SK-N-SH (cell line): Measurements from ENCODE around the gene SPIRE2. TPM values are rescaled to one million over a fixed set of nuclear protein-coding genes. Genes with fewer than 3 reads are reported as not detected.

ENCODE experiments used
- CTCF ChIA-PET: fragments of 300-600, 350-600 bp; formaldehyde crosslinking; extraction: SDS; loops from one replicate; lab custom pipeline; 2021; lab: Yijun Ruan, JAX
- POLR2A ChIA-PET: fragments of 350-600 bp; sonication (Branson Sonifier 250); formaldehyde crosslinking; extraction: SDS; loops from one replicate; lab custom pipeline; 2020; ENCODE audit warnings: antibody characterized with exemption, inconsistent platforms; lab: Yijun Ruan, JAX
- DNase-seq: peaks from one replicate; pipeline ENCODE4 v3.0.0; 2012
- H2AFZ ChIP-seq: fragments of 200-600 bp; sonication (generic); 2 replicates; pipeline ENCODE4 v1.8.1; 2016; ENCODE audit warnings: antibody characterized with exemption, mild to moderate bottlenecking, low read depth
- H3F3A ChIP-seq: fragments of 200-600 bp; sonication (generic); replicated peaks from 2 replicates; pipeline ENCODE3; 2016; ENCODE audit warnings: antibody characterized with exemption, mild to moderate bottlenecking; ENCODE audit not compliant: insufficient read depth
- H3K27ac ChIP-seq, 2 experiments: fragments of 200-500 bp in 1 of 2; fragments of 200-600 bp in 1 of 2; sonication (Bioruptor generic) in 1 of 2; sonication (generic), shearing (Covaris generic) in 1 of 2; 2 replicates each; pipeline versions ENCODE4 v1.5.1 to v1.6.1; 2014 to 2016; ENCODE audit warnings: low read depth in 2 of 2, inconsistent platforms in 1 of 2, low read length in 1 of 2, mild to moderate bottlenecking in 1 of 2, mixed read lengths in 1 of 2
- H3K27me3 ChIP-seq: fragments of 200-600 bp; sonication (generic), shearing (Covaris generic); 2 replicates; pipeline ENCODE4 v1.6.1; 2016; ENCODE audit warnings: mixed run types; ENCODE audit not compliant: insufficient read depth
- H3K36me3 ChIP-seq, 2 experiments: fragments of 200-500 bp in 1 of 2; fragments of 200-600 bp in 1 of 2; sonication (Bioruptor generic) in 1 of 2; sonication (generic) in 1 of 2; replicated peaks in 1 of 2; 2 replicates each; pipeline versions ENCODE3 to v1.5.1; 2014 to 2016; ENCODE audit warnings: low read length in 1 of 2, mild to moderate bottlenecking in 1 of 2; ENCODE audit not compliant: insufficient read depth in 2 of 2, control insufficient read depth in 1 of 2
- H3K4me1 ChIP-seq, 2 experiments: fragments of 200-500 bp in 1 of 2; fragments of 200-600 bp in 1 of 2; sonication (Bioruptor generic) in 1 of 2; sonication (generic), shearing (Covaris generic) in 1 of 2; 2 replicates each; pipeline versions ENCODE4 v1.5.1 to v1.6.1; 2014 to 2016; ENCODE audit warnings: low read depth in 1 of 2, low read length in 1 of 2, mixed run types in 1 of 2; ENCODE audit not compliant: insufficient read depth in 2 of 2, control insufficient read depth in 1 of 2
- H3K4me2 ChIP-seq: fragments of 200-600 bp; sonication (generic), shearing (Covaris generic); 2 replicates; pipeline ENCODE4 v1.6.1; 2017; ENCODE audit warnings: mixed run types
- H3K4me3 ChIP-seq, 2 experiments: fragments of 200-500 bp in 1 of 2; fragments of 200-600 bp in 1 of 2; sonication (Bioruptor generic) in 1 of 2; sonication (generic), shearing (Covaris generic) in 1 of 2; 2 replicates each; pipeline versions ENCODE4 v1.5.1 to v1.8.1; 2014 to 2016; ENCODE audit warnings: low read depth in 2 of 2, inconsistent platforms in 1 of 2, low read length in 1 of 2, mild to moderate bottlenecking in 1 of 2, mixed read lengths in 1 of 2, moderate library complexity in 1 of 2
- H3K79me2 ChIP-seq: fragments of 200-600 bp; sonication (generic); 2 replicates; pipeline ENCODE4 v1.8.1; 2017; ENCODE audit warnings: mild to moderate bottlenecking; ENCODE audit not compliant: insufficient read depth
- H3K9ac ChIP-seq: fragments of 200-600 bp; sonication (generic); 2 replicates; pipeline ENCODE4 v1.6.1; 2017; ENCODE audit warnings: mixed run types
- H3K9me2 ChIP-seq: fragments of 200-600 bp; sonication (generic); 2 replicates; pipeline ENCODE4 v1.6.1; 2017; ENCODE audit warnings: mixed run types
- H3K9me3 ChIP-seq: fragments of 200-600 bp; sonication (generic); 2 replicates; pipeline ENCODE4 v1.6.1; 2017; ENCODE audit warnings: mixed run types, mild to moderate bottlenecking, moderate library complexity
- H4K20me1 ChIP-seq: fragments of 200-600 bp; sonication (generic); 2 replicates; pipeline ENCODE4 v1.6.1; 2017; ENCODE audit warnings: mild to moderate bottlenecking, mixed run types; ENCODE audit not compliant: insufficient read depth
- CHD2 ChIP-seq: fragments of 150-350 bp; IDR thresholded peaks from 2 replicates; pipeline ENCODE4 v1.6.1; 2018; ENCODE audit warnings: low read length; ENCODE audit not compliant: partially characterized antibody
- EP300 ChIP-seq, 2 experiments: IDR thresholded peaks; 2 replicates each; pipeline versions ENCODE4 v1.4.0 to v1.6.1; 2012; ENCODE audit warnings: borderline replicate concordance in 1 of 2, low read depth in 1 of 2, low read length in 1 of 2
- EZH2phosphoT487 ChIP-seq: fragments of 200-600 bp; sonication (generic); IDR thresholded peaks from 2 replicates; pipeline ENCODE4 v1.6.1; 2017; ENCODE audit warnings: low read depth, mixed run types, mild to moderate bottlenecking, antibody characterized with exemption, moderate library complexity, borderline replicate concordance
- FOXM1 ChIP-seq: IDR thresholded peaks from 2 replicates; pipeline ENCODE4 v1.4.0; 2012; ENCODE audit warnings: low read depth, mild to moderate bottlenecking
- MEF2A ChIP-seq: IDR thresholded peaks from 2 replicates; pipeline ENCODE4 v1.4.0; 2012; ENCODE audit warnings: low read depth, borderline replicate concordance
- MXI1 ChIP-seq: IDR thresholded peaks from 2 replicates; pipeline ENCODE4 v1.6.1; 2012; ENCODE audit warnings: mild to moderate bottlenecking, low read depth, low read length, improper control_type of control experiment
- NFIC ChIP-seq: IDR thresholded peaks from 2 replicates; pipeline ENCODE4 v1.4.0; 2012; ENCODE audit warnings: borderline replicate concordance
- NRF1 ChIP-seq: IDR thresholded peaks from 2 replicates; pipeline ENCODE4 v1.6.1; 2012; ENCODE audit warnings: low read depth, mild to moderate bottlenecking, low read length
- PBX3 ChIP-seq: IDR thresholded peaks from 2 replicates; pipeline ENCODE4; 2012
- RCOR1 ChIP-seq: fragments of 150-350 bp; IDR thresholded peaks from 2 replicates; pipeline ENCODE4 v1.6.1; 2017; ENCODE audit warnings: antibody characterized with exemption, low read length
- REST ChIP-seq: IDR thresholded peaks from 2 replicates; pipeline ENCODE4 v1.6.1; 2012; ENCODE audit warnings: mild to moderate bottlenecking, low read depth, low read length, moderate library complexity
- RFX5 ChIP-seq: IDR thresholded peaks from 2 replicates; pipeline ENCODE4 v1.6.1; 2012; ENCODE audit warnings: mild to moderate bottlenecking, improper control_type of control experiment, low read length
- SMC3 ChIP-seq: IDR thresholded peaks from 2 replicates; pipeline ENCODE4 v1.6.1; 2012; ENCODE audit warnings: low read depth, low read length, improper control_type of control experiment
- TCF12 ChIP-seq: IDR thresholded peaks from 2 replicates; pipeline ENCODE4 v1.4.0; 2012
- WGBS: methylation state at CpG from one replicate; pipeline ENCODE4 v1.1.6; 2017; ENCODE audit warnings: low lambda C conversion rate; 5-methylcytosine and 5-hydroxymethylcytosine counted together
- polyA plus RNA-seq, 3 experiments: library from polyadenylated mRNA; depleted of rRNA; stranded (reverse); fragments of >200 nt; gene quantifications; 2 replicates each; pipeline ENCODE4 v1.2.3, GENCODE V29; 2012

Gene SPIRE2
- polyA plus RNA-seq, 1 of the 3 experiments (the other 2 are of a cell fraction): 15.3 TPM

GRCh38 chr16:89848974-89849373, 20.7 kb downstream of the SPIRE2 start (continued):
- TF ChIP-seq REST (no peak), PBX3 (no peak), EZH2phosphoT487 (no peak)

- DNase-seq: no peak
- ChIA-PET POLR2A (no interaction called here), CTCF (interaction anchor here (1.0 to 1.6 kb wide), 2 partner anchors 20 to 101 kb away, joined by 3 to 4 read pairs; partner anchors contain the start of gene TCF25)
- TF ChIP-seq TCF12 (no peak), RCOR1 (no peak), MXI1 (no peak), EP300 (IDR thresholded peaks at IDR 0.05; ENCODE audit: borderline replicate concordance in 1 of 2, low read depth in 1 of 2, low read length in 1 of 2) (no peak)
- Histone ChIP-seq H4K20me1 (no peaks in the 10 kb centered on the region), H3K9ac (no peak overlapping the region), H3K27me3 (no peaks in the 10 kb centered on the region), H3K36me3 (no peaks in the 10 kb centered on the region), H3K4me1 (no peaks in the 10 kb centered on the region), H3K9me3 (no peaks in the 10 kb centered on the region), H3K27ac (no peak overlapping the region), H3K9me2 (no peaks in the 10 kb centered on the region), H2AFZ (no peak overlapping the region), H3K4me2 (no peak overlapping the region), H3F3A (no peaks in the 10 kb centered on the region), H3K79me2 (no peaks in the 10 kb centered on the region), H3K4me3 (no peak overlapping the region)
- 94% methylated on average over 8 of the region's 21 CpGs for WGBS
Measured at GRCh38 chr16:89853306-89853993, 25.2 kb downstream of the SPIRE2 start.

GRCh38 chr16:89855301-89855945, 27.1 kb downstream of the SPIRE2 start:
- DNase-seq: no peak
- no peaks in the 10 kb centered on the region for H3K4me1 ChIP-seq
- no peak overlapping the region for H2AFZ ChIP-seq
- no peak overlapping the region for H3K4me3 ChIP-seq
- no peak overlapping the region for H3K4me2 ChIP-seq
- TF ChIP-seq TCF12: no peak
- TF ChIP-seq FOXM1: no peak
- no peak for TF ChIP-seq NFIC
- no peak for TF ChIP-seq MEF2A
- TF ChIP-seq CHD2: no peak
- TF ChIP-seq RFX5: no peak
- no peak for TF ChIP-seq SMC3
- TF ChIP-seq NRF1: no peak
- CTCF ChIA-PET: interaction anchor here (1.0 kb wide), 1 partner anchor 10 kb away, joined by 3 read pairs; no protein-coding TSS in a partner anchor
- H3K9ac ChIP-seq: no peak overlapping the region
- no peaks in the 10 kb centered on the region for H3K27me3 ChIP-seq
- POLR2A ChIA-PET: no interaction called here
- H3K9me3 ChIP-seq: no peaks in the 10 kb centered on the region
- no peaks in the 10 kb centered on the region for H4K20me1 ChIP-seq
- H3K36me3 ChIP-seq: no peaks in the 10 kb centered on the region
- no peaks in the 10 kb centered on the region for H3F3A ChIP-seq
- H3K27ac ChIP-seq: no peak overlapping the region
- 92% methylated on average over 13 of the region's 26 CpGs for WGBS
- H3K9me2 ChIP-seq: no peaks in the 10 kb centered on the region
- no peaks in the 10 kb centered on the region for H3K79me2 ChIP-seq
